IMR-90 (cell line): ENCODE measurements around the gene TIFAB. TPM values are rescaled to one million over a fixed set of nuclear protein-coding genes. Genes with fewer than 3 reads are reported as not detected.

Source experiments
- ATAC-seq: fragments of 200-7000 bp; cut with Tn5 transposase; 2 replicates; pipeline ENCODE4 v1.9.1; 2020; ENCODE audit warnings: low read depth, mild to moderate bottlenecking, moderate library complexity
- BruUV-seq: library from RNA; stranded (reverse); fragments of 400-500 nt; replicated peaks from 2 replicates; lab custom pipeline; 2021; lab: Mats Ljungman, UMichigan
- CTCF ChIA-PET: fragments of 300-600 bp; formaldehyde crosslinking; extraction: SDS; loops from one replicate; lab custom pipeline; 2021; ENCODE audit warnings: antibody characterized with exemption; lab: Yijun Ruan, JAX
- POLR2A ChIA-PET: fragments of 300-600 bp; sonication (Branson Sonifier 250); formaldehyde crosslinking; loops from one replicate; lab custom pipeline; 2022; ENCODE audit warnings: antibody characterized with exemption; ENCODE audit not compliant: unreplicated experiment; lab: Charles Lee
- DNase-seq: peaks from one replicate; pipeline ENCODE4 v3.0.0; 2013
- H2AFZ ChIP-seq: replicated peaks from 2 replicates; pipeline ENCODE3; 2013; ENCODE audit warnings: low read length, mild to moderate bottlenecking; ENCODE audit not compliant: poor library complexity
- H2AK5ac ChIP-seq: 2 replicates; pipeline ENCODE4 v1.6.1; 2013; ENCODE audit warnings: low read depth, low read length, inconsistent platforms
- H2AK9ac ChIP-seq: replicated peaks from 2 replicates; pipeline ENCODE3; 2013; ENCODE audit warnings: mild to moderate bottlenecking, low read depth, low read length, moderate library complexity; ENCODE audit not compliant: poor library complexity
- H2BK120ac ChIP-seq: 2 replicates; pipeline ENCODE4 v1.6.1; 2013; ENCODE audit warnings: low read depth, low read length, inconsistent platforms
- H2BK15ac ChIP-seq: 3 replicates; pipeline ENCODE4 v1.6.1; 2013; ENCODE audit warnings: low read depth, low read length, inconsistent platforms
- H2BK20ac ChIP-seq: 2 replicates; pipeline ENCODE4 v1.6.1; 2013; ENCODE audit warnings: low read depth, mild to moderate bottlenecking, inconsistent platforms, low read length, moderate library complexity
- H2BK5ac ChIP-seq: 2 replicates; pipeline ENCODE4 v1.6.1; 2013; ENCODE audit warnings: mild to moderate bottlenecking, low read depth, low read length, inconsistent platforms; ENCODE audit not compliant: poor library complexity, severe bottlenecking
- H3K14ac ChIP-seq: replicated peaks from 2 replicates; pipeline ENCODE4 v1.6.1; 2013; ENCODE audit warnings: low read depth, low read length, inconsistent platforms
- H3K18ac ChIP-seq: 2 replicates; pipeline ENCODE4 v1.6.1; 2013; ENCODE audit warnings: low read depth, low read length, control low read depth
- H3K23ac ChIP-seq: 2 replicates; pipeline ENCODE4 v1.6.1; 2013; ENCODE audit warnings: low read depth, low read length, inconsistent platforms
- H3K27ac ChIP-seq: 2 replicates; pipeline ENCODE4 v1.5.1; 2013; ENCODE audit warnings: mild to moderate bottlenecking, control low read depth, low read length; ENCODE audit not compliant: insufficient read depth
- H3K27me3 ChIP-seq: 2 replicates; pipeline ENCODE4 v1.6.1; 2013; ENCODE audit warnings: low read length; ENCODE audit not compliant: control insufficient read depth, insufficient read depth
- H3K36me3 ChIP-seq: 2 replicates; pipeline ENCODE4 v1.6.1; 2013; ENCODE audit warnings: low read length, mixed read lengths; ENCODE audit not compliant: control insufficient read depth, insufficient read depth
- H3K4ac ChIP-seq: 2 replicates; pipeline ENCODE4 v1.6.1; 2013; ENCODE audit warnings: low read depth, low read length, inconsistent platforms
- H3K4me1 ChIP-seq: 2 replicates; pipeline ENCODE4 v1.6.1; 2013; ENCODE audit warnings: low read length, mixed read lengths; ENCODE audit not compliant: control insufficient read depth, insufficient read depth
- H3K4me2 ChIP-seq: 2 replicates; pipeline ENCODE4 v1.6.1; 2013; ENCODE audit warnings: low read depth, mild to moderate bottlenecking, control low read depth, low read length, moderate library complexity
- H3K4me3 ChIP-seq: 2 replicates; pipeline ENCODE4 v1.5.1; 2013; ENCODE audit warnings: low read depth, mild to moderate bottlenecking, control low read depth, low read length, moderate library complexity; ENCODE audit not compliant: insufficient read depth
- H3K56ac ChIP-seq: 2 replicates; pipeline ENCODE4 v1.6.1; 2013; ENCODE audit warnings: low read length, inconsistent platforms; ENCODE audit not compliant: insufficient read depth; ENCODE audit errors: extremely low read depth
- H3K79me1 ChIP-seq, 2 experiments: 2 replicates each; pipeline ENCODE4 v1.6.1; 2013; ENCODE audit warnings: low read length in 2 of 2, inconsistent platforms in 1 of 2, low read depth in 1 of 2
- H3K9ac ChIP-seq: 2 replicates; pipeline ENCODE4 v1.6.1; 2013; ENCODE audit warnings: low read depth, low read length, control low read depth
- H3K9me1 ChIP-seq: 2 replicates; pipeline ENCODE4 v1.6.1; 2013; ENCODE audit warnings: low read length, inconsistent platforms; ENCODE audit not compliant: insufficient read depth
- H3K9me3 ChIP-seq: 2 replicates; pipeline ENCODE4 v1.6.1; 2013; ENCODE audit warnings: low read length; ENCODE audit not compliant: control insufficient read depth, insufficient read depth
- H4K20me1 ChIP-seq: 2 replicates; pipeline ENCODE4 v1.6.1; 2013; ENCODE audit warnings: low read length, inconsistent platforms; ENCODE audit not compliant: insufficient read depth
- H4K5ac ChIP-seq: 2 replicates; pipeline ENCODE4 v1.6.1; 2013; ENCODE audit warnings: mild to moderate bottlenecking, low read depth, low read length, control low read depth
- H4K8ac ChIP-seq, 2 experiments: 2 replicates each; pipeline ENCODE4 v1.6.1; 2013; ENCODE audit warnings: low read depth in 2 of 2, low read length in 2 of 2, control low read depth in 1 of 2, inconsistent platforms in 1 of 2
- H4K91ac ChIP-seq: 2 replicates; pipeline ENCODE4 v1.6.1; 2013; ENCODE audit warnings: low read depth, low read length, inconsistent platforms; ENCODE audit not compliant: insufficient read depth
- BHLHE40 ChIP-seq: fragments of 150-350 bp; IDR thresholded peaks from 2 replicates; pipeline ENCODE4 v1.6.1; 2016; ENCODE audit warnings: mild to moderate bottlenecking, low read depth, low read length
- CEBPB ChIP-seq: IDR thresholded peaks from 2 replicates; pipeline ENCODE4 v1.6.1; 2012; ENCODE audit warnings: low read depth, low read length, improper control_type of control experiment
- CHD1 ChIP-seq: IDR thresholded peaks from 2 replicates; pipeline ENCODE4 v1.6.1; 2012; ENCODE audit warnings: low read depth, low read length, improper control_type of control experiment
- CTCF ChIP-seq: conservative IDR thresholded peaks from 2 replicates; pipeline ENCODE4 v1.5.1; 2012; ENCODE audit warnings: mild to moderate bottlenecking, low read depth, low read length, improper control_type of control experiment
- ELK1 ChIP-seq: fragments of 150-350 bp; IDR thresholded peaks from 2 replicates; pipeline ENCODE4 v1.6.1; 2016; ENCODE audit warnings: low read depth, mild to moderate bottlenecking, low read length, moderate library complexity, borderline replicate concordance
- FOS ChIP-seq: fragments of 150-350 bp; IDR thresholded peaks from 2 replicates; pipeline ENCODE4 v1.6.1; 2016; ENCODE audit warnings: low read depth, low read length
- MAFK ChIP-seq: IDR thresholded peaks from 2 replicates; pipeline ENCODE4 v1.6.1; 2012; ENCODE audit warnings: low read depth, low read length, improper control_type of control experiment
- MAZ ChIP-seq: IDR thresholded peaks from 2 replicates; pipeline ENCODE4 v1.6.1; 2012; ENCODE audit warnings: low read depth, mild to moderate bottlenecking, low read length, improper control_type of control experiment, moderate library complexity, borderline replicate concordance
- NFE2L2 ChIP-seq: fragments of 150-350 bp; IDR thresholded peaks from 2 replicates; pipeline ENCODE4 v1.6.1; 2016; ENCODE audit warnings: low read depth, mild to moderate bottlenecking, low read length
- POLR2A ChIP-seq: IDR thresholded peaks from 2 replicates; pipeline ENCODE4 v1.6.1; 2012; ENCODE audit warnings: mild to moderate bottlenecking, low read depth, low read length
- RAD21 ChIP-seq: IDR thresholded peaks from 2 replicates; pipeline ENCODE4 v1.6.1; 2012; ENCODE audit warnings: low read length, improper control_type of control experiment
- RCOR1 ChIP-seq: IDR thresholded peaks from 2 replicates; pipeline ENCODE4 v1.6.1; 2012; ENCODE audit warnings: mild to moderate bottlenecking, low read length, improper control_type of control experiment; ENCODE audit not compliant: insufficient replicate concordance
- RFX5 ChIP-seq: IDR thresholded peaks from 2 replicates; pipeline ENCODE4 v1.8.0; 2012; ENCODE audit warnings: low read depth, mild to moderate bottlenecking, low read length, moderate library complexity
- SMC3 ChIP-seq: fragments of 150-350 bp; IDR thresholded peaks from 2 replicates; pipeline ENCODE4 v1.6.1; 2016; ENCODE audit warnings: low read depth, mild to moderate bottlenecking, antibody characterized with exemption, low read length, moderate library complexity
- WGBS, 2 experiments: methylation state at CpG; one replicate each; pipeline versions ENCODE4 v1.1.5 to v1.1.7; 2013; ENCODE audit warnings: missing lambda C conversion rate in 2 of 2; ENCODE audit not compliant: insufficient read length in 1 of 2; ENCODE audit errors: extremely low coverage in 2 of 2; 5-methylcytosine and 5-hydroxymethylcytosine counted together
- dilution Hi-C: fragments of 300-500 bp; cut with HindIII; formaldehyde crosslinking; loops from one replicate; pipeline ENCODE4 v1.14.3; 2018; ENCODE audit warnings: low sequenced_read_pairs; ENCODE audit not compliant: unreplicated experiment
- in situ Hi-C: fragments of 300-500 bp; cut with MboI; formaldehyde crosslinking; loops from 3 replicates; pipeline ENCODE4 v1.14.3; 2019; ENCODE audit warnings: low sequenced_read_pairs, inconsistent platforms, mixed read lengths
- intact Hi-C: fragments of 100-400 bp; cut with micrococcal nuclease; formaldehyde crosslinking; loops from 2 replicates; pipeline ENCODE4 v1.10.0; 2022
- polyA plus RNA-seq, 3 experiments: library from polyadenylated mRNA; depleted of rRNA; stranded (reverse); fragments of >200 nt; gene quantifications; 2 replicates each; pipeline ENCODE4 v1.2.3, GENCODE V29; 2012; ENCODE audit warnings: low replicate concordance in 1 of 3
- total RNA-seq: library from RNA; depleted of rRNA; stranded (reverse); fragments of >200 nt; gene quantifications from 2 replicates; pipeline ENCODE4 v1.2.3, GENCODE V29; 2012

TIFAB gene
- total and polyA plus RNA-seq, 2 of the 4 experiments (the other 2 are of a cell fraction) = not detected

GRCh38 chr5:135453613-135454012 lies 1.5 kb upstream of the TIFAB start:
- peaks cover 34% of the 10 kb centered on the region for H3K27me3 ChIP-seq
- no peak overlapping the region for H3K23ac ChIP-seq
- H2AK5ac ChIP-seq = no peak overlapping the region
- H3K56ac ChIP-seq = no peak overlapping the region
- H3K18ac ChIP-seq = no peak overlapping the region
- H3K4ac ChIP-seq = no peak overlapping the region
- no peak overlapping the region for H2BK120ac ChIP-seq
- H2BK5ac ChIP-seq = no peak overlapping the region
- no peak for ATAC-seq
- ChIA-PET CTCF (no interaction called here), POLR2A (no interaction called here)
- no peak overlapping the region for H2AFZ ChIP-seq
- no peak overlapping the region for H3K14ac ChIP-seq
- peaks cover 9% of the 10 kb centered on the region for H3K4me1 ChIP-seq
- no peak for DNase-seq
- H3K9me1 ChIP-seq = peaks cover 5% of the 10 kb centered on the region
- in situ Hi-C loops (no loop called here), dilution Hi-C loops (loop anchor here (25.0 kb wide), 1 partner anchor 109 kb away; no protein-coding TSS in a partner anchor), intact Hi-C loops (no loop called here)
- H3K4me2 ChIP-seq = no peak overlapping the region
- H3K27ac ChIP-seq = no peak overlapping the region
- H2BK20ac ChIP-seq = no peak overlapping the region
- no peaks in the 10 kb centered on the region for H4K20me1 ChIP-seq
- no TSS peak for BruUV-seq
- WGBS, 2 experiments = no CpG with 5 or more reads among the region's 4 CpGs
- no peak overlapping the region for H4K91ac ChIP-seq
- H4K5ac ChIP-seq = no peak overlapping the region
- no peak overlapping the region for H2AK9ac ChIP-seq
- no peaks in the 10 kb centered on the region for H3K9me3 ChIP-seq
- no peaks in the 10 kb centered on the region for H3K36me3 ChIP-seq
- H4K8ac ChIP-seq = no peak overlapping the region
- no peak overlapping the region for H3K4me3 ChIP-seq
- H3K9ac ChIP-seq = no peak overlapping the region
- H3K79me1 ChIP-seq = no peaks in the 10 kb centered on the region
- TF ChIP-seq RCOR1 = no peak
- no peak for TF ChIP-seq CEBPB
- TF ChIP-seq SMC3 = no peak
- no peak for TF ChIP-seq BHLHE40
- TF ChIP-seq POLR2A = no peak
- no peak for TF ChIP-seq NFE2L2
- TF ChIP-seq CTCF = no peak
- TF ChIP-seq CHD1 = no peak
- no peak for TF ChIP-seq RAD21
- TF ChIP-seq FOS = no peak
- no peak for TF ChIP-seq RFX5
- TF ChIP-seq MAZ = no peak
- TF ChIP-seq ELK1 = no peak
- no peak for TF ChIP-seq MAFK
- no peak overlapping the region for H2BK15ac ChIP-seq
